Suprapubic skin (tissue), 4 donors: Measurements from ENCODE around the gene PDGFC.

Source experiments
- CTCF ChIP-seq, 2 donors: fragments of 200-600 bp in 1 of 2; fragments of 450-650 bp in 1 of 2; sonication (generic) in 1 of 2; IDR thresholded peaks; one replicate each; pipeline ENCODE4 v1.5.1; 2016 to 2019; ENCODE audit warnings: antibody characterized with exemption in 2 of 2, mild to moderate bottlenecking in 1 of 2, moderate library complexity in 1 of 2
- EP300 ChIP-seq: sonication (generic); formaldehyde crosslinking; IDR thresholded peaks from one replicate; pipeline ENCODE4 v1.6.1; 2017; ENCODE audit warnings: antibody characterized with exemption
- POLR2AphosphoS5 ChIP-seq, 3 donors: sonication (generic); formaldehyde crosslinking; IDR thresholded peaks; one replicate each; pipeline ENCODE4 v1.6.1; 2017; ENCODE audit warnings: antibody characterized with exemption in 3 of 3

- TF ChIP-seq CTCF (IDR thresholded peaks at IDR 0.05): no peak
- TF ChIP-seq EP300: no peak
- no peak for TF ChIP-seq POLR2AphosphoS5 (IDR thresholded peaks at IDR 0.05)
Observed at GRCh38 chr4:156945532-156945931, 26.1 kb downstream of the PDGFC start.
